HUES64 (cell line): ENCODE measurements around the gene ARHGAP35. TPM values are rescaled to one million over a fixed set of nuclear protein-coding genes. Genes with fewer than 3 reads are reported as not detected.
"Not testable (repeated sequence)": the region's sequence is repeated elsewhere in the genome, so short reads cannot be mapped to it uniquely, and the experiment has no call there.

ENCODE experiments used
- H3K27ac ChIP-seq: 2 replicates; pipeline ENCODE4 v1.7.0; 2013; ENCODE audit warnings: low read depth, low read length, inconsistent platforms
- H3K27me3 ChIP-seq: 2 replicates; pipeline ENCODE4 v1.6.1; 2013; ENCODE audit warnings: mild to moderate bottlenecking, low read length; ENCODE audit not compliant: insufficient read depth
- H3K36me3 ChIP-seq: 2 replicates; pipeline ENCODE4 v1.6.1; 2013; ENCODE audit warnings: mild to moderate bottlenecking, low read length; ENCODE audit not compliant: insufficient read depth
- H3K4me1 ChIP-seq: 2 replicates; pipeline ENCODE4 v1.6.1; 2013; ENCODE audit warnings: mild to moderate bottlenecking, low read length, moderate library complexity; ENCODE audit not compliant: insufficient read depth
- H3K4me3 ChIP-seq: 2 replicates; pipeline ENCODE4 v1.5.1; 2013; ENCODE audit warnings: mild to moderate bottlenecking, low read length, moderate library complexity
- H3K9ac ChIP-seq: 2 replicates; pipeline ENCODE4 v1.6.1; 2013; ENCODE audit warnings: mild to moderate bottlenecking, low read depth, low read length
- H3K9me3 ChIP-seq: 2 replicates; pipeline ENCODE4 v1.6.1; 2013; ENCODE audit warnings: low read depth, low read length; ENCODE audit not compliant: insufficient read depth
- WGBS: fragments of 150-250, 120-280 bp; methylation state at CpG from one replicate; pipeline ENCODE4 v1.1.7; 2013; ENCODE audit warnings: missing lambda C conversion rate; 5-methylcytosine and 5-hydroxymethylcytosine counted together
- polyA plus RNA-seq, 2 experiments: library from polyadenylated mRNA; stranded (reverse); fragments of 50-300 nt; gene quantifications; one replicate each; pipeline ENCODE4 v1.2.3, GENCODE V29; 2013

The ARHGAP35 gene
- polyA plus RNA-seq (2013, experiment 1 of 2): 35.2 TPM
- polyA plus RNA-seq (2013, experiment 2 of 2): 34.2 TPM

GRCh38 chr19:46860846-46861690, at the start of gene ARHGAP35:
ARHGAP35 (plus strand) TSS chr19:46860997; CDS start chr19:46918676, 57,679 bp downstream.
- H3K36me3 ChIP-seq: no peaks in the 10 kb centered on the region
- no peaks in the 10 kb centered on the region for H3K9me3 ChIP-seq
- H3K4me1 ChIP-seq: peaks cover 28% of the 10 kb centered on the region
- H3K9ac ChIP-seq: peak within 1 kb of the TSS; percentile 99
- WGBS: under 1% methylated on average over 69 of the region's 91 CpGs
- no peaks in the 10 kb centered on the region for H3K27me3 ChIP-seq
- peak within 1 kb of the TSS; percentile 100 for H3K27ac ChIP-seq
- H3K4me3 ChIP-seq: peak within 1 kb of the TSS; percentile 94

- H3K27ac ChIP-seq: no peak overlapping the region
- no peaks in the 10 kb centered on the region for H3K27me3 ChIP-seq
- no peaks in the 10 kb centered on the region for H3K9me3 ChIP-seq
- H3K36me3 ChIP-seq: no peaks in the 10 kb centered on the region
- no peaks in the 10 kb centered on the region; the same call in 1 of the 2 replicates for H3K4me1 ChIP-seq
- H3K4me3 ChIP-seq: no peak overlapping the region
- WGBS: 59% methylated on average over 24 of the region's 24 CpGs
- H3K9ac ChIP-seq: no peak overlapping the region
Measured at GRCh38 chr19:46812977-46813838, 47.6 kb upstream of the ARHGAP35 start.

GRCh38 chr19:46813839-46814358, 46.9 kb upstream of the ARHGAP35 start:
- 81% methylated on average over 7 of the region's 7 CpGs for WGBS
- no peaks in the 10 kb centered on the region for H3K9me3 ChIP-seq
- H3K36me3 ChIP-seq: no peaks in the 10 kb centered on the region
- no peak overlapping the region for H3K27ac ChIP-seq
- no peak overlapping the region for H3K9ac ChIP-seq
- H3K4me3 ChIP-seq: no peak overlapping the region
- H3K27me3 ChIP-seq: no peaks in the 10 kb centered on the region
- no peaks in the 10 kb centered on the region; the same call in 1 of the 2 replicates for H3K4me1 ChIP-seq

- WGBS: 87% methylated on average over 15 of the region's 18 CpGs
- H3K4me3 ChIP-seq: no peak overlapping the region
- H3K4me1 ChIP-seq: no peaks in the 10 kb centered on the region; the same call in 1 of the 2 replicates
- no peaks in the 10 kb centered on the region for H3K9me3 ChIP-seq
- no peaks in the 10 kb centered on the region for H3K27me3 ChIP-seq
- no peak overlapping the region for H3K9ac ChIP-seq
- H3K27ac ChIP-seq: no peak overlapping the region
- H3K36me3 ChIP-seq: no peaks in the 10 kb centered on the region
Measured at GRCh38 chr19:46815833-46816627, 44.8 kb upstream of the ARHGAP35 start.

- Histone ChIP-seq H3K4me1 (no peaks in the 10 kb centered on the region), H3K9me3 (no peaks in the 10 kb centered on the region), H3K4me3 (no peak overlapping the region), H3K27me3 (no peaks in the 10 kb centered on the region), H3K9ac (no peak overlapping the region), H3K27ac (no peak overlapping the region), H3K36me3 (no peaks in the 10 kb centered on the region)
- WGBS: 89% methylated on average over 2 of the region's 2 CpGs
Measured at GRCh38 chr19:46818812-46819211, 42.0 kb upstream of the ARHGAP35 start.

- H3K27me3 ChIP-seq: no peaks in the 10 kb centered on the region
- no peak overlapping the region; the same call in 1 of the 2 replicates for H3K9ac ChIP-seq
- no peaks in the 10 kb centered on the region for H3K36me3 ChIP-seq
- no peaks in the 10 kb centered on the region for H3K4me1 ChIP-seq
- no peak overlapping the region for H3K27ac ChIP-seq
- 87% methylated on average over 18 of the region's 18 CpGs for WGBS
- no peak overlapping the region for H3K4me3 ChIP-seq
- H3K9me3 ChIP-seq: no peaks in the 10 kb centered on the region
Measured at GRCh38 chr19:46821512-46822409, 39.0 kb upstream of the ARHGAP35 start.

- not testable (repeated sequence) for H3K9me3 ChIP-seq, H3K36me3 ChIP-seq, H3K27ac ChIP-seq, H3K4me1 ChIP-seq, H3K4me3 ChIP-seq, H3K27me3 ChIP-seq, H3K9ac ChIP-seq
- 98% methylated on average over 4 of the region's 4 CpGs for WGBS
Measured at GRCh38 chr19:46822410-46822787, 38.4 kb upstream of the ARHGAP35 start.

- H3K4me3 ChIP-seq: no peak overlapping the region
- H3K27ac ChIP-seq: no peak overlapping the region
- no peak overlapping the region for H3K9ac ChIP-seq
- no peaks in the 10 kb centered on the region for H3K36me3 ChIP-seq
- H3K4me1 ChIP-seq: no peaks in the 10 kb centered on the region
- WGBS: 87% methylated on average over 5 of the region's 6 CpGs
- H3K27me3 ChIP-seq: no peaks in the 10 kb centered on the region
- no peaks in the 10 kb centered on the region for H3K9me3 ChIP-seq
Measured at GRCh38 chr19:46823049-46823448, 37.7 kb upstream of the ARHGAP35 start.

- no peak overlapping the region for H3K9ac ChIP-seq
- no peak overlapping the region for H3K4me3 ChIP-seq
- H3K27ac ChIP-seq: no peak overlapping the region
- H3K9me3 ChIP-seq: no peaks in the 10 kb centered on the region
- no peaks in the 10 kb centered on the region for H3K27me3 ChIP-seq
- 89% methylated on average over 21 of the region's 21 CpGs for WGBS
- no peaks in the 10 kb centered on the region for H3K4me1 ChIP-seq
- H3K36me3 ChIP-seq: no peaks in the 10 kb centered on the region
Measured at GRCh38 chr19:46824890-46825730, 35.7 kb upstream of the ARHGAP35 start.
